ENCODE results near the gene PALB2.
"Not testable (repeated sequence)": the region's sequence is repeated elsewhere in the genome, so short reads cannot be mapped to it uniquely, and the experiment has no call there.

PALB2 gene

GRCh38 chr16:23650674-23651416 is 9.7 kb upstream of the PALB2 start:
- CTCF ChIA-PET, result interaction anchor here (0.6 kb wide), 1 partner anchor 1372 kb away, joined by 5 read pairs; no protein-coding TSS in a partner anchor
- TF ChIP-seq, protein P1, sequence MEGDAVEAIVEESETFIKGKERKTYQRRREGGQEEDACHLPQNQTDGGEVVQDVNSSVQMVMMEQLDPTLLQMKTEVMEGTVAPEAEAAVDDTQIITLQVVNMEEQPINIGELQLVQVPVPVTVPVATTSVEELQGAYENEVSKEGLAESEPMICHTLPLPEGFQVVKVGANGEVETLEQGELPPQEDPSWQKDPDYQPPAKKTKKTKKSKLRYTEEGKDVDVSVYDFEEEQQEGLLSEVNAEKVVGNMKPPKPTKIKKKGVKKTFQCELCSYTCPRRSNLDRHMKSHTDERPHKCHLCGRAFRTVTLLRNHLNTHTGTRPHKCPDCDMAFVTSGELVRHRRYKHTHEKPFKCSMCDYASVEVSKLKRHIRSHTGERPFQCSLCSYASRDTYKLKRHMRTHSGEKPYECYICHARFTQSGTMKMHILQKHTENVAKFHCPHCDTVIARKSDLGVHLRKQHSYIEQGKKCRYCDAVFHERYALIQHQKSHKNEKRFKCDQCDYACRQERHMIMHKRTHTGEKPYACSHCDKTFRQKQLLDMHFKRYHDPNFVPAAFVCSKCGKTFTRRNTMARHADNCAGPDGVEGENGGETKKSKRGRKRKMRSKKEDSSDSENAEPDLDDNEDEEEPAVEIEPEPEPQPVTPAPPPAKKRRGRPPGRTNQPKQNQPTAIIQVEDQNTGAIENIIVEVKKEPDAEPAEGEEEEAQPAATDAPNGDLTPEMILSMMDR (conservative IDR thresholded peaks at IDR 0.05; ENCODE audit: low read depth), result no peak
- no peak overlapping the region for H3K27ac ChIP-seq
- POLR2A ChIA-PET (ENCODE audit: low non-redundant PET), result no interaction called here
- DNase-seq (ENCODE audit: low spot score), result no peak

DNA sequence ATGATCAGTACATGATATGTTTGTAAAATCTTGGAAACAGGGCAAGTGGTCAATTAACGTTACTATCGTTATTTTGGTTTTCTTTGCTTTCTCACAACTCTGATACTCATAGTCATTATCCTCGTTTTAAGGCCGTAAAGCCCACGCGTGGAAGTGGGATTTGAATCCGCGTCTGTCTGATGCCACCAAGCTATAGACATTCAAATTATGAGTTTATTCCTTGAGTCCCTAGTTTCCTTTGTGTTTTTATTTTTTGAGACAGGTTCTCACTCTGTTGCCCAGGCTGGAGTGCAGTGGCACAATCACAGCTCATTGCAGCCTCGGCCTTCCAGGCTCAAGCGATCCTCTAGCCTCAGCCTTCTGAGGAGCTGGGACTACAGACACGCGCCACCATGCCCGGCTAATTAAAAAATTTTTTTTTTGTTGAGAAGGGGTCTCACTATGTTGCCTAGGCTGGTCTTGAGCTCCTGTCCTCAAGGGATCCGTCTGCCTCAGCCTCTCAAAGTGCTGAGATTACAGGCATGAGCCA is 1.2 kb upstream of the PALB2 start:
- H3K27ac ChIP-seq, result peak overlapping the region; percentile 81
- no peak for DNase-seq (ENCODE audit: low spot score)
- ChIA-PET CTCF (no interaction called here), POLR2A (ENCODE audit: low non-redundant PET) (interaction anchor here (0.6 to 0.7 kb wide), 2 partner anchors 12 to 25 kb away, joined by 3 read pairs; no protein-coding TSS in a partner anchor)
- TF ChIP-seq, protein P1 (conservative IDR thresholded peaks at IDR 0.05; ENCODE audit: low read depth), result no peak

GRCh38 chr16:23640615-23640930 is 537 bp downstream of the PALB2 start:
- TF ChIP-seq, protein P1 (conservative IDR thresholded peaks at IDR 0.05; ENCODE audit: low read depth), result no peak
- H3K27ac ChIP-seq, result peak overlapping the region; percentile 81
- ChIA-PET CTCF (interaction anchor here (0.6 kb wide), 1 partner anchor 527 kb away, joined by 3 read pairs; no protein-coding TSS in a partner anchor), POLR2A (ENCODE audit: low non-redundant PET) (no interaction called here)
- DNase-seq (ENCODE audit: low spot score), result peak; percentile 44

DNA sequence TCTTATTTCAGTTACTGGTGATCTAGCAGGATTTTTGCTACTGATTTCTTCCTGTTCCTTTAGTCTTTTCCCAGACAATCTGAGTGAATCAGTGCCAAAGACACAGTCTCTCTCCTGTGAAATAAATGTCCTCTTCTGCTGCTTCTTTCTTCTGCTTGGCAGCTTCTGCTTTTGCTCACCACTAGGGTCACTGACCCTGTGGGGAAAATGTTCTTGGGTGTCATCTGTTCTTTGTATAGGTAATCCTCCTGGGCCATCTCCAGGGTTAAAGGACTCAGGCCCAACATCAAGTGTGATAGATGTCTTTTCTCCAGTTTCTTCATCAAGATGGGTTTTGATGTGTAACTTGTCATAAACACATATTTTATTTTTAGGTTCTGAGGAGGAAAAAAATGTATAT is 5.2 kb downstream of the PALB2 start:
- TF ChIP-seq, protein P1 (conservative IDR thresholded peaks at IDR 0.05; ENCODE audit: low read depth), result no peak
- CTCF ChIA-PET, result no interaction called here
- no peak overlapping the region for H3K27ac ChIP-seq
- POLR2A ChIA-PET (ENCODE audit: low non-redundant PET), result no interaction called here
- DNase-seq (ENCODE audit: low spot score), result no peak

GRCh38 chr16:23634461-23635036 is 6.6 kb downstream of the PALB2 start:
- TF ChIP-seq, protein P1 (conservative IDR thresholded peaks at IDR 0.05; ENCODE audit: low read depth), result no peak
- DNase-seq (ENCODE audit: low spot score), result no peak
- CTCF ChIA-PET, result no interaction called here
- no peak overlapping the region for H3K27ac ChIP-seq
- POLR2A ChIA-PET (ENCODE audit: low non-redundant PET), result no interaction called here

- POLR2A ChIA-PET (ENCODE audit: low non-redundant PET); DNase-seq (ENCODE audit: low spot score); CTCF ChIA-PET; H3K27ac ChIP-seq: not testable (repeated sequence)
Observed at GRCh38 chr16:23631874-23632273, 9.2 kb downstream of the PALB2 start.

- peak; percentile 19 for DNase-seq (ENCODE audit: low spot score)
- H3K27ac ChIP-seq, result no peak overlapping the region
- CTCF ChIA-PET, result no interaction called here
- TF ChIP-seq, protein P1 (conservative IDR thresholded peaks at IDR 0.05; ENCODE audit: low read depth), result no peak
- POLR2A ChIA-PET (ENCODE audit: low non-redundant PET), result interaction anchor here (1.0 kb wide), 1 partner anchor 13 kb away, joined by 3 read pairs; no protein-coding TSS in a partner anchor
Observed at GRCh38 chr16:23629516-23629915, 11.6 kb downstream of the PALB2 start.

Data from RWPE1 (cell line).